ENCODE data around the gene ACTR3. TPM values are rescaled to one million over a fixed set of nuclear protein-coding genes. Genes with fewer than 3 reads are reported as not detected.

Gene ACTR3
- total and polyA plus RNA-seq, 2 experiments from 2014 or later, result 63.7 to 137 TPM

GRCh38 chr2:113895301-113895700 lies 5.4 kb downstream of the ACTR3 start:
- TF ChIP-seq EZH2 (IDR thresholded peaks at IDR 0.05; ENCODE audit: low read depth, unreplicated experiment) (no peak), ETS1 (IDR thresholded peaks at IDR 0.05) (no peak), ZNF462 (CRISPR knock-in tag; IDR thresholded peaks at IDR 0.05) (no peak), CTCF (conservative IDR thresholded peaks at IDR 0.05; ENCODE audit: low read depth in 2 of 2) (no peak), NANOG (IDR thresholded peaks at IDR 0.05; ENCODE audit: borderline replicate concordance) (no peak)
- Histone ChIP-seq H4K20me1 (replicated peaks; ENCODE audit: insufficient read depth) (peaks cover 53% of the 10 kb centered on the region), H3K9me2 (ENCODE audit: insufficient read depth) (no peaks in the 10 kb centered on the region), H3K27me3 (ENCODE audit: insufficient read depth) (no peaks in the 10 kb centered on the region), H3F3A (replicated peaks; ENCODE audit: low read depth) (no peaks in the 10 kb centered on the region), H3K4me3 (0 out of 2 replicates have a peak overlapping the region, but pooled peaks have one; percentile 4), H3K79me2 (replicated peaks; ENCODE audit: insufficient read depth) (peaks cover 94% of the 10 kb centered on the region), H3K4me2 (peak overlapping the region; percentile 33; the same call in 1 of the 2 replicates), H3K36me3 (ENCODE audit: insufficient read depth) (no peaks in the 10 kb centered on the region), H2AFZ (no peak overlapping the region), H3K4me1 (ENCODE audit: insufficient read depth) (peaks cover 68% of the 10 kb centered on the region), H3K27ac (ENCODE audit: low read depth) (no peak overlapping the region)
- ATAC-seq, result no peak
- Mint-ChIP-seq H3K9me3 (no peaks in the 10 kb centered on the region), H3K27me3 (ENCODE audit: insufficient read depth, low read depth, poor library complexity) (peaks cover 3% of the 10 kb centered on the region), H3K4me1 (peaks cover 76% of the 10 kb centered on the region), H3K4me3 (no peak overlapping the region), H3K36me3 (ENCODE audit: low read depth) (peaks cover 11% of the 10 kb centered on the region; the same call in 2 of the 3 replicates), H3K27ac (no peak overlapping the region)
- DNase-seq (ENCODE audit: low spot score), result no peak

Data from GM23338 (cell line).